Aorta (tissue), 5 donors: ENCODE results near the gene GSTO2. TPM values are rescaled to one million over a fixed set of nuclear protein-coding genes. Genes with fewer than 3 reads are reported as not detected.

Experiments
- ATAC-seq: fragments of 200-7000 bp; cut with Tn5 transposase; one replicate; pipeline ENCODE4 v1.9.1; 2022; ENCODE audit warnings: moderate library complexity; ENCODE audit not compliant: low FRiP score
- DNase-seq, 2 donors: peaks; one replicate each; pipeline ENCODE4 v3.0.0-alpha.2; 2020
- H3K27ac ChIP-seq, 2 donors: one replicate each; pipeline ENCODE4 v1.5.1; 2013; ENCODE audit warnings: low read length in 2 of 2, mild to moderate bottlenecking in 2 of 2, moderate library complexity in 2 of 2, control low read depth in 1 of 2, inconsistent platforms in 1 of 2, low read depth in 1 of 2
- H3K27me3 ChIP-seq, 2 donors: one replicate each; pipeline ENCODE4 v1.6.1; 2013; ENCODE audit warnings: control low read depth in 1 of 2, low read length in 1 of 2, mild to moderate bottlenecking in 1 of 2, moderate library complexity in 1 of 2; ENCODE audit not compliant: insufficient read depth in 2 of 2, control insufficient read depth in 1 of 2
- H3K36me3 ChIP-seq, 2 donors: one replicate each; pipeline ENCODE4 v1.6.1; 2013; ENCODE audit warnings: control low read depth in 1 of 2, low read length in 1 of 2, mild to moderate bottlenecking in 1 of 2; ENCODE audit not compliant: insufficient read depth in 2 of 2, control insufficient read depth in 1 of 2
- H3K4me1 ChIP-seq, 2 donors: one replicate each; pipeline ENCODE4 v1.6.1; 2013; ENCODE audit warnings: low read length in 2 of 2, control low read depth in 1 of 2, mild to moderate bottlenecking in 1 of 2, moderate library complexity in 1 of 2; ENCODE audit not compliant: insufficient read depth in 2 of 2, control insufficient read depth in 1 of 2
- H3K4me3 ChIP-seq, 2 donors: one replicate each; pipeline ENCODE4 v1.5.1; 2013; ENCODE audit warnings: low read length in 2 of 2, control low read depth in 1 of 2, mild to moderate bottlenecking in 1 of 2
- H3K9me3 ChIP-seq: one replicate; pipeline ENCODE4 v1.6.1; 2013; ENCODE audit warnings: mild to moderate bottlenecking, low read length; ENCODE audit not compliant: control insufficient read depth
- WGBS, 2 donors: extraction: QIAGEN DNeasy Blood & Tissue Kit; methylation state at CpG; one replicate each; pipeline ENCODE4 v1.1.7; 2013; 5-methylcytosine and 5-hydroxymethylcytosine counted together
- intact Hi-C, 2 donors: fragments of 100-400 bp; cut with DNase I; formaldehyde crosslinking; loops; one replicate each; pipeline versions ENCODE4 v1.14.2 to v1.15.0; 2022
- polyA plus RNA-seq, 2 donors: library from polyadenylated mRNA; stranded (reverse); fragments of 200-250 nt; gene quantifications; one replicate each; pipeline ENCODE4 v1.2.3, GENCODE V29; 2013
- total RNA-seq, 2 donors: library from RNA; stranded (reverse); fragmentation: NEBNext Ultra II Directional; extraction: Animal tissue kit (Norgen Biotek cat#: 25700); gene quantifications; one replicate each; pipeline ENCODE4 v1.2.1, GENCODE V29; 2021
- donor health status: healthy with polysubstance abuse.
- donor health status: Bipolar disorder and iron deficiency.
- donor health status: DM: no; HTN: no; CAD: no.
- donor health status: DM: no; HTN: no; CAD: no.
- donor health status: DM: yes; HTN: yes; CAD: no.

Gene GSTO2
- total and polyA plus RNA-seq, 4 donors = 1.7 to 4.3 (median 3.5) TPM

DNA sequence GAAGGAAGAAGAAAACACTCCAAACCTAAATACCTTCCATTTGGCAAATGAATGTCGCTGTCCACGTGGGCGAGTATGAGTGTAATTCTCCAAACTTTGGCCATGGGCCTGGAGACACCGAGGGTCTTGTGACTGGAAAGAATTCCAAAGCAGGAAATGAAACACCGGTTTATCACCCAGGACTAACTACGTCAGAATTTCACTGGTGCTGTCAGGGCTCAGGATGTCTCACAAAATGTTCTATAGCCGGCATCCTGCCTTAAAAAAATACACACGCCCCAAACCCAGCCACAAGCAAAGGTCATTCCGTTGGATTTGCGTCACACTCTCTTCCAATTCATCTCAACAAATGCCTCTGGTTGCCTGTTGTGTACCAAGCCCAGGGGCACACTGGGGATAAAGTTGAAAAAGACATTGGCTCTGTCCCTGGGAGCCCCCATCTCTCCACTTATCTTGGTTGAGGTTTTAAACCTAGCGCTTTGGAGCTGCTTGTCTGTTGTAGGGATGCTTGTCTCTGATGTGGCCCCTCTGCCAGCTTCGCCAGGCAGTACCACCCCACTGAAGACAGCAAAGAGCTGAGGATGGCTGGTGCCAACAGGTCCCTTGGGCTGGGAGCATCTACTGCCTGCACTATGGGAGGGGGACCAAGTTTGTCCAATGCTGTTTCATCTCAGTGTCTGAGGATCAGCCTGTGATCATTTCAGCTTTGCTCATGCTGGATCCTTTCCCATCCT is 31.2 kb downstream of the GSTO2 start:
- no peaks in the 10 kb centered on the region for H3K36me3 ChIP-seq
- no peaks in the 10 kb centered on the region for H3K9me3 ChIP-seq
- peak; percentile 78 to 86 for DNase-seq
- WGBS, 2 donors = 24% methylated on average over 12 of the region's 12 CpGs
- H3K4me1 ChIP-seq = peaks cover 0 to 4% of the 10 kb centered on the region in 2 donors
- intact Hi-C loops = loop anchor here (2.0 to 10.0 kb wide), 2 partner anchors 39 to 145 kb away; partner anchors contain the start of gene ITPRIP (in 1 of the 2)
- H3K27me3 ChIP-seq = no peaks in the 10 kb centered on the region
- ATAC-seq = peak; percentile 74
- peak overlapping the region; percentile 87 to 97 for H3K27ac ChIP-seq
- no peak overlapping the region for H3K4me3 ChIP-seq

DNA sequence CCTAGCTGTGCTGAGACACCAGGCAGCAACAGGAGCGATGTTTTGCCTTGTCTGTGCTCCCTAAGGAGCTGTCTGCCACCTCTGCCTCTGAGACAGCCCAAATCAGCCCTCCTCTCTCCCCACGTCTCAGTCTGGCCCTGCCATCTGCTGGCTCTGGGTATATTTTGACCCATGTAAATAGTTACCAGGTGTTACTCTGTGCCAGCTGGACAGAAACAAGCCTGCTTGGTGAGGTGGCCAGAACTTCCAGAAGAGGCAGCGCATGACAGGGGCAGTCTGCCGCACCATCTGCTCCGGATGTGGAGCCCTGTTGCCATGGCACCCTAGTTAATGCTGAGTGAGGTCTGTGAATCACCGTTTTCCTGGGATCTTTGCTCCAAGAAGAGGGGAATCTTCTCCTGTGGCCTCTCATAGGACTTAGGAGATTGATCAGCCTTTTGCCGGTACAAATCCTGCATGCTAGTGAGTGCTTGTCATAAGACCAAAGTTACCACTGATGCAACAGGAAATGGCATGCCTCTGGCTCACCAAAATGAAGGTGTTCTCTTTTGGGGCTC is 31.8 kb downstream of the GSTO2 start:
- DNase-seq = peak; percentile 87 to 91
- H3K36me3 ChIP-seq = no peaks in the 10 kb centered on the region
- no peaks in the 10 kb centered on the region for H3K27me3 ChIP-seq
- intact Hi-C loops = loop anchor here (2.0 to 10.0 kb wide), 2 partner anchors 38 to 144 kb away; partner anchors contain the start of gene ITPRIP (in 1 of the 2)
- H3K4me1 ChIP-seq = peaks cover 0 to 4% of the 10 kb centered on the region in 2 donors
- ATAC-seq = peak; percentile 83
- H3K4me3 ChIP-seq = no peak overlapping the region
- H3K9me3 ChIP-seq = no peaks in the 10 kb centered on the region
- 5 to 8% methylated on average over 7 of the region's 7 CpGs for WGBS, 2 donors
- peak overlapping the region; percentile 87 to 97 for H3K27ac ChIP-seq

DNA sequence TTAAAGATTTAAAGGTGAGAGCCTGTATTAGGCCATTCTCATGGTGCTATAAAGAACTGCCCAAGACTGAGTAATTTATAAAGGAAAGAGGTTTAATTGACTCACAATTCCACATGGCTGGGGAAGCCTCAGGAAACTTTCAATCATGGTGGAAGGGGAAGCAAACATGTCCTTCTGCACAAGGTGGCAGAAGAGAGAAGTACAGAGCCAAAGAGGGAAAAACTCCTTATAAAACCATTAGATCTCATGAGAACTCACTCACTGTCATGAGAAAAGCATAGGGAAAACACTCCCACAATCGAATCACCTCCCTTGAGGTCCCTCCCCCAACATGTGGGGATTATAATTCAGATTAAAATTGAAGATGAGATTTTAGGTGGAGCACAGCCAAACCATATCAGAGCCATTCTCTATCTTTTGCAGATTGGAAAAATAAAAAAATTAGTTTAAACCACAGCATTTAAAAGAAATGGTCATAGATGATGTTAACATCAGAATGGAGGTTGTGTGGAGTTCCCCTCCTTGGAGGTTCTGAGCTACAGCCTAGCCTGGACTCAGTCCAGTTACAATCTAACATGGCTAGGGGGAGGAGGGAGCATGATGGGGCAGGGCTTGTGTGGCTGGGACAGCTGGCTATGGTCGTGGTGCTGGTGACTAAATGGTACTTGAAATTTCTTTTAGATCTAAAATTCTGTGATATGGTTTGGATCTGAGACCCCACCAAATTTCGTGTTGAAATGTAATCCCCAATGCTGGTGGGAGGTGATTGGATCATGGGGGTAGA is 33.1 kb downstream of the GSTO2 start:
- no peak for ATAC-seq
- Histone ChIP-seq H3K9me3 (no peaks in the 10 kb centered on the region), H3K4me3 (no peak overlapping the region), H3K27me3 (no peaks in the 10 kb centered on the region), H3K36me3 (no peaks in the 10 kb centered on the region), H3K4me1 (peaks cover 0 to 4% of the 10 kb centered on the region in 2 donors), H3K27ac (no peak overlapping the region)
- WGBS, 2 donors = 63 to 68% methylated on average over 3 of the region's 3 CpGs
- intact Hi-C loops = loop anchor here (2.0 to 10.0 kb wide), 2 partner anchors 37 to 143 kb away; partner anchors contain the start of gene ITPRIP (in 1 of the 2)
- DNase-seq = no peak

DNA sequence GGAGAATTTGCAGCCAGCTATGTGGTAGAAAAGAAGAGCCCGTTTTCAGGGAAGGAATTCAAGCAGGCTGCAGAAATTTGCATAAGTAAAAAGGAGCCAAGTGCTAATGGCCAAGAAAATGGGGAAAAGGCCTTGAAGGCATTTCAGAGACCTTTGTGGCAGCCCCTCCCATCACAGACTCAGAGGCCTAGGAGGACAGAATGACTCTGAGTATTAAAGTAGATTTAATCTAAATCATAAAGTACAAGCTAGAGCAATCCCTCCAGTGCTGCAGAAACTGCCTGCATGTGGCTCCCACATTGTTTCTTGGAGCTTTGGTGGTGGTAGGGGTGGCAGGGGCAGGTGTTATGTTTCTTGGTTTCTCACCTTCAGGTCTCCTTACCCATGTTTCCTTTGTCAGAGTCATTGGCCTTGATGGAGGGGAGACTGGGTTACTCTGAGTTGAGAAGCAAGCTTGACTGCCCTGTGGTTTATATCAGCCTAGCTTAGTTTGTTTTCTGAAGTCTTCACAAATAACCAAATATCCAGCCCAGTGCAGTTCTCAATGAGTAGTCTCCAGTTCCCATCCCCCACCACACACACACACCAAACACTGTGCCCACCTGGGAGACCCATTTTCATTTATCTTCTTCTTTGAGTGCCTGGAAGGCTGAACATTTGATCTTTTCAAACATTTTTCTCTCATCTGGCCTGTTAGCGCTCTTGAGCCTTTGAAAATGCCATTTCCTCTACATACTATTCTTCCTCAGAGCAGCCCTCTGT is 34.8 kb downstream of the GSTO2 start:
- no peak overlapping the region for H3K27ac ChIP-seq
- H3K27me3 ChIP-seq = no peaks in the 10 kb centered on the region
- DNase-seq = no peak
- no peak overlapping the region for H3K4me3 ChIP-seq
- H3K9me3 ChIP-seq = no peaks in the 10 kb centered on the region
- peaks cover 0 to 4% of the 10 kb centered on the region in 2 donors for H3K4me1 ChIP-seq
- no peaks in the 10 kb centered on the region for H3K36me3 ChIP-seq
- ATAC-seq = no peak
- intact Hi-C loops = loop anchor here in 1 of 2 donors (10.0 kb wide), 1 partner anchor 141 kb away; no protein-coding TSS in a partner anchor
- 49 to 50% methylated on average over 2 of the region's 2 CpGs for WGBS, 2 donors

DNA sequence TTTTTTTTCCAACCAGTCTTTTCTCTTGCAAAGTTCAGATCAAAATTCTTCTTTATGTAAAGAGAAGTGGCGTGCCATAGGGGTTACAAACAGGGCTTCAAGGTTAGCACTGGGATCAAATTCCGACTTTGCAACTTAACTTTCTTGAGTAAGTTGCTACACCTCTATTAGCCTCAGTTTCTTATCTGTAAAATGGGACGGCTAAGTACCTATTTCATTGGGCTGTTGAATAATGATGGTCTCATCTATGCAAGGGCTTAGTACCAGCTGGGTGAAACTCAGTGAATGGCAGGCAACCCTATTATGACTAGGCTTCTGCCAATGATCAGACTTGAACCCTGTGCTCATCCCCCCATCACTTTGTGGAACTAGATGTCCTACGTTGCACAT is 35.4 kb downstream of the GSTO2 start:
- peaks cover 0 to 4% of the 10 kb centered on the region in 2 donors for H3K4me1 ChIP-seq

DNA sequence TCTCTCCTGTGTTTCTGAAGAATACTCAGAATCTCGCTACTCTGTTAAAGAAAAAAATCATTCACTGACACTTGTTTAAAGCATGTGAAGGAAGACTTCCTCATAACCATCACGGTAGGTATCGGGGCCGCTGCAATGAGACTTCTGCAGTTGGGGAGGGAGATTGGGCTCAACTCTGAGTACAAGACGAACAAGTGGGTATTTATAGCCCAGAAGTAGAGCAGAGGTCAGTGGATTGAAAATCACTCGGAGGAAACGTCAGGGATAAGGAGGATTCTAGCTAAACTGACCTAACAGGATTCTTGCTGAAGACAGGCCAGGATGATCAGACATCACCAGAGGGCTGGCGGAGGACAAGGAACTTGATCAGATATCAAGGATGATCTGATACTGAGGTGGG is 35.9 kb downstream of the GSTO2 start:
- H3K27me3 ChIP-seq = no peaks in the 10 kb centered on the region
- WGBS, 2 donors = 55 to 57% methylated on average over 8 of the region's 8 CpGs
- H3K4me3 ChIP-seq = no peak overlapping the region
- H3K4me1 ChIP-seq = peaks cover 0 to 4% of the 10 kb centered on the region in 2 donors
- no peaks in the 10 kb centered on the region for H3K36me3 ChIP-seq
- H3K9me3 ChIP-seq = no peaks in the 10 kb centered on the region
- DNase-seq (no peak), ATAC-seq (no peak)
- intact Hi-C loops = loop anchor here (1.0 to 10.0 kb wide), 2 partner anchors 45 to 140 kb away; no protein-coding TSS in a partner anchor
- H3K27ac ChIP-seq = no peak overlapping the region

More for the DNA sequence above, 35.4 kb downstream of the GSTO2 start:
- 91 to 95% methylated on average over 4 of the region's 4 CpGs for WGBS, 2 donors
- Histone ChIP-seq H3K27me3 (no peaks in the 10 kb centered on the region), H3K36me3 (no peaks in the 10 kb centered on the region), H3K4me3 (no peak overlapping the region), H3K9me3 (no peaks in the 10 kb centered on the region), H3K27ac (no peak overlapping the region)
- intact Hi-C loops = loop anchor here in 1 of 2 donors (10.0 kb wide), 1 partner anchor 140 kb away; no protein-coding TSS in a partner anchor
- no peak for DNase-seq
- no peak for ATAC-seq

DNA sequence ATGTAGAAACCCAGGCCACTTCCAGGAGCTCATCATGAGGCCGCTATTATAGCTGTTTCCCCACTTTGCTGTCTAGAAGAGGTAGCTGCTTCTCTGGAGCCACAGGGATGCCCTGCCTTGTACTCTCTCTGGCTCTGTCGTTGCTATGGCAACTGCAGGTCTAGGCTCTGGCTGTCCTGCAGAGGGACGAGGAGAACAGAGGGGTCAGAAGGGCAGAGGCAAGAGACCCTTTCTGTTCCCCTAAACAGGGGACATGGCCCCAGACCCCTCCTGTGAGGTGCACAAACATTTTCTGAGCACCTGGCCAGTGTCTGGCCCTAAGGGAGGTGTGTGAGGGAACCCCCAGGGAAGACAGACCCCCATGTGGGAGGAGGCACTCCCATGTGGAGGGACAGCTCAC is 37.9 kb downstream of the GSTO2 start:
- Histone ChIP-seq H3K4me3 (no peak overlapping the region), H3K27ac (no peak overlapping the region), H3K27me3 (no peaks in the 10 kb centered on the region), H3K36me3 (no peaks in the 10 kb centered on the region), H3K9me3 (no peaks in the 10 kb centered on the region), H3K4me1 (peaks cover 0 to 2% of the 10 kb centered on the region in 2 donors)
- no peak for ATAC-seq
- WGBS, 2 donors = 79 to 88% methylated on average over 3 of the region's 3 CpGs
- intact Hi-C loops = loop anchor here in 1 of 2 donors (10.0 kb wide), 1 partner anchor 138 kb away; no protein-coding TSS in a partner anchor
- no peak for DNase-seq
